DND-41 (cell line): ENCODE results near the gene SLC66A2.

Experiments used
- EZH2 ChIP-seq: IDR thresholded peaks from 3 replicates; pipeline ENCODE4 v1.6.1; 2012; ENCODE audit warnings: borderline replicate concordance, low read depth, mild to moderate bottlenecking, moderate library complexity, low read length, inconsistent platforms; ENCODE audit not compliant: severe bottlenecking
- TF ChIP-seq, protein P1 (sequence below): IDR thresholded peaks from 2 replicates; pipeline ENCODE4 v1.5.1; 2012; ENCODE audit warnings: borderline replicate concordance, low read length, moderate library complexity, mild to moderate bottlenecking; ENCODE audit not compliant: poor library complexity, severe bottlenecking; ENCODE audit errors: extremely low read depth

DNA sequence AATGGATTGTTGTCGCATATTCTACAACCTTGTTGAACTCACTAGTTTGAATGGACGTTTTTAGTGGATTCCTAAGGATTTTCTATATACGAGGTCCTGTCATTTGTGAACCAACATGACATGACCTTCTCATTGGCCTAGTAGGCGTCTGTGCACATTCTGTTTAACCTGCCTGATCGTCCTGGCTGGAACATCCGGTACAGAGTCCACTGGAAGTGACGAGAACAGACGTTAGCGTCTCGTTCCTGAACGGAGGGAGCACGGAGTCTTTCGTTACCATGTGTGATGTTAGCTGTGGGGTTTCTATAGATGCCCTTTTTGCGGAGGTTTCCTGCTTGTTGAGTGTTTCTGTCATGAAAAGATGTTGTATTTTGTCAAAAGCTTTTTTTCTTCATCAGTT lies 61.9 kb downstream of the SLC66A2 start:
- TF ChIP-seq, protein P1, sequence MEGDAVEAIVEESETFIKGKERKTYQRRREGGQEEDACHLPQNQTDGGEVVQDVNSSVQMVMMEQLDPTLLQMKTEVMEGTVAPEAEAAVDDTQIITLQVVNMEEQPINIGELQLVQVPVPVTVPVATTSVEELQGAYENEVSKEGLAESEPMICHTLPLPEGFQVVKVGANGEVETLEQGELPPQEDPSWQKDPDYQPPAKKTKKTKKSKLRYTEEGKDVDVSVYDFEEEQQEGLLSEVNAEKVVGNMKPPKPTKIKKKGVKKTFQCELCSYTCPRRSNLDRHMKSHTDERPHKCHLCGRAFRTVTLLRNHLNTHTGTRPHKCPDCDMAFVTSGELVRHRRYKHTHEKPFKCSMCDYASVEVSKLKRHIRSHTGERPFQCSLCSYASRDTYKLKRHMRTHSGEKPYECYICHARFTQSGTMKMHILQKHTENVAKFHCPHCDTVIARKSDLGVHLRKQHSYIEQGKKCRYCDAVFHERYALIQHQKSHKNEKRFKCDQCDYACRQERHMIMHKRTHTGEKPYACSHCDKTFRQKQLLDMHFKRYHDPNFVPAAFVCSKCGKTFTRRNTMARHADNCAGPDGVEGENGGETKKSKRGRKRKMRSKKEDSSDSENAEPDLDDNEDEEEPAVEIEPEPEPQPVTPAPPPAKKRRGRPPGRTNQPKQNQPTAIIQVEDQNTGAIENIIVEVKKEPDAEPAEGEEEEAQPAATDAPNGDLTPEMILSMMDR = no peak
- no peak for TF ChIP-seq EZH2
